Measurements from ENCODE around the gene VARS1. TPM values are rescaled to one million over a fixed set of nuclear protein-coding genes. Genes with fewer than 3 reads are reported as not detected.

VARS1 gene
- total and polyA plus RNA-seq, 2 donors from 2014 or later = 30.3 to 79.0 TPM

- FAIRE-seq (peak; percentile 42), DNase-seq (peak; percentile 93 to 96 (median 95))
- H3K27ac ChIP-seq (ENCODE audit: low read depth in 2 of 2, low read length in 2 of 2) = peak within 1 kb of the TSS; percentile 77 to 92
- intact Hi-C loops (cut with DNase I) = no loop called here
- no peaks in the 10 kb centered on the region for H3K27me3 ChIP-seq (ENCODE audit: control insufficient read depth, insufficient read depth, low read length)
- H3K36me3 ChIP-seq (ENCODE audit: control insufficient read depth in 2 of 3, insufficient read depth in 3 of 3, low read length in 3 of 3) = peaks cover 0 to 7% (median 3%) of the 10 kb centered on the region in 3 donors
- peak within 1 kb of the TSS in 1 of 3 donors; percentile 31 for H3K4me3 ChIP-seq (ENCODE audit: low read length in 3 of 3)
- H3K9me3 ChIP-seq (ENCODE audit: control insufficient read depth in 2 of 3, insufficient read depth in 1 of 3, low read length in 3 of 3) = no peaks in the 10 kb centered on the region
- TF ChIP-seq CTCF (IDR thresholded peaks at IDR 0.05; ENCODE audit: borderline replicate concordance, extremely low read depth, insufficient read depth) = no peak
- H3K9ac ChIP-seq (ENCODE audit: low read length in 3 of 3) = peak within 1 kb of the TSS in 1 of 3 donors; percentile 48
- peaks cover 0 to 19% (median 0%) of the 10 kb centered on the region in 3 donors for H3K4me1 ChIP-seq (ENCODE audit: control insufficient read depth in 2 of 3, insufficient read depth in 2 of 3, low read depth in 1 of 3, low read length in 3 of 3)
Observed at GRCh38 chr6:31776989-31777666, 18.4 kb downstream of the VARS1 start, which contains the start of gene VWA7. Gene VWA7 (minus strand): TSS chr6:31777328. CDS start chr6:31776779, 549 bp downstream.

GRCh38 chr6:31776485-31776988, 19.0 kb downstream of the VARS1 start:
- Histone ChIP-seq H3K4me1 (ENCODE audit: control insufficient read depth in 2 of 3, insufficient read depth in 2 of 3, low read depth in 1 of 3, low read length in 3 of 3) (peaks cover 0 to 19% (median 0%) of the 10 kb centered on the region in 3 donors), H3K36me3 (ENCODE audit: control insufficient read depth in 2 of 3, insufficient read depth in 3 of 3, low read length in 3 of 3) (peaks cover 0 to 7% (median 0%) of the 10 kb centered on the region in 3 donors), H3K9ac (ENCODE audit: low read length in 3 of 3) (peak overlapping the region in 1 of 3 donors; percentile 48), H3K9me3 (ENCODE audit: control insufficient read depth in 2 of 3, insufficient read depth in 1 of 3, low read length in 3 of 3) (no peaks in the 10 kb centered on the region), H3K4me3 (ENCODE audit: low read length in 3 of 3) (peak overlapping the region in 1 of 3 donors; percentile 31), H3K27me3 (ENCODE audit: control insufficient read depth, insufficient read depth, low read length) (no peaks in the 10 kb centered on the region), H3K27ac (ENCODE audit: low read depth in 2 of 2, low read length in 2 of 2) (peak overlapping the region; percentile 77 to 92)
- FAIRE-seq = no peak
- no peak for TF ChIP-seq CTCF (IDR thresholded peaks at IDR 0.05; ENCODE audit: borderline replicate concordance, extremely low read depth, insufficient read depth)
- intact Hi-C loops (cut with DNase I) = no loop called here
- peak in 1 of 5 donors; percentile 87 for DNase-seq

- Histone ChIP-seq H3K27me3 (ENCODE audit: control insufficient read depth, insufficient read depth, low read length) (no peaks in the 10 kb centered on the region), H3K9me3 (ENCODE audit: control insufficient read depth in 2 of 3, insufficient read depth in 1 of 3, low read length in 3 of 3) (no peaks in the 10 kb centered on the region), H3K4me1 (ENCODE audit: control insufficient read depth in 2 of 3, insufficient read depth in 2 of 3, low read depth in 1 of 3, low read length in 3 of 3) (peaks cover 0 to 19% (median 0%) of the 10 kb centered on the region in 3 donors), H3K9ac (ENCODE audit: low read length in 3 of 3) (peak overlapping the region in 1 of 3 donors; percentile 19), H3K4me3 (ENCODE audit: low read length in 3 of 3) (peak overlapping the region in 1 of 3 donors; percentile 31), H3K36me3 (ENCODE audit: control insufficient read depth in 2 of 3, insufficient read depth in 3 of 3, low read length in 3 of 3) (peaks cover 0 to 7% (median 0%) of the 10 kb centered on the region in 3 donors), H3K27ac (ENCODE audit: low read depth in 2 of 2, low read length in 2 of 2) (peak overlapping the region; percentile 77 to 92)
- DNase-seq (no peak), FAIRE-seq (no peak)
- no peak for TF ChIP-seq CTCF (IDR thresholded peaks at IDR 0.05; ENCODE audit: borderline replicate concordance, extremely low read depth, insufficient read depth)
- intact Hi-C loops (cut with DNase I) = no loop called here
Observed at GRCh38 chr6:31775633-31776484, 19.7 kb downstream of the VARS1 start.
